PC-9 (cell line): ENCODE measurements around the gene MC2R.

Experiments used
- CTCF ChIP-seq: fragments of 200-600 bp; sonication (generic); conservative IDR thresholded peaks from 2 replicates; pipeline ENCODE4 v1.6.1; 2017; ENCODE audit warnings: mixed run types, antibody characterized with exemption, mild to moderate bottlenecking, moderate library complexity
- EZH2 ChIP-seq: fragments of 200-600 bp; sonication (generic); IDR thresholded peaks from 2 replicates; pipeline ENCODE4 v1.8.0; 2017; ENCODE audit warnings: antibody characterized with exemption, low read depth

GRCh38 chr18:13913205-13913604 is 2.1 kb downstream of the MC2R start:
- TF ChIP-seq CTCF (no peak), EZH2 (no peak)
